H9 (cell line): Measurements from ENCODE around the gene MVB12A. TPM values are rescaled to one million over a fixed set of nuclear protein-coding genes. Genes with fewer than 3 reads are reported as not detected.

Experiments
- DNase-seq: peaks from one replicate; pipeline ENCODE4 v3.0.0-alpha.2; 2017
- H2AFZ ChIP-seq: one replicate; pipeline ENCODE4 v1.6.1; 2013; ENCODE audit warnings: mild to moderate bottlenecking, low read length, control low read depth, moderate library complexity
- H2AK5ac ChIP-seq: 2 replicates; pipeline ENCODE4 v1.6.1; 2013; ENCODE audit warnings: low read length, control low read depth, mixed read lengths; ENCODE audit not compliant: insufficient read length
- H2BK120ac ChIP-seq: one replicate; pipeline ENCODE4 v1.6.1; 2013; ENCODE audit warnings: low read depth, mild to moderate bottlenecking, low read length, control low read depth, inconsistent platforms; ENCODE audit not compliant: poor library complexity, severe bottlenecking
- H2BK12ac ChIP-seq: 2 replicates; pipeline ENCODE4 v1.6.1; 2013; ENCODE audit warnings: low read length, control low read depth, mixed read lengths, low read depth; ENCODE audit not compliant: insufficient read length
- H2BK15ac ChIP-seq: 2 replicates; pipeline ENCODE4 v1.6.1; 2013; ENCODE audit warnings: low read depth, low read length, control low read depth
- H2BK20ac ChIP-seq: one replicate; pipeline ENCODE4 v1.6.1; 2013; ENCODE audit warnings: low read depth, mild to moderate bottlenecking, low read length, control low read depth, inconsistent platforms; ENCODE audit not compliant: poor library complexity, severe bottlenecking
- H2BK5ac ChIP-seq: 2 replicates; pipeline ENCODE4 v1.6.1; 2013; ENCODE audit warnings: low read length, control low read depth, mixed read lengths; ENCODE audit not compliant: insufficient read length
- H3K14ac ChIP-seq: 2 replicates; pipeline ENCODE4 v1.6.1; 2013; ENCODE audit warnings: low read length, control low read depth; ENCODE audit not compliant: insufficient read depth
- H3K18ac ChIP-seq: 2 replicates; pipeline ENCODE4 v1.6.1; 2013; ENCODE audit warnings: low read depth, mild to moderate bottlenecking, mixed read lengths, low read length, control low read depth; ENCODE audit not compliant: insufficient read length
- H3K23ac ChIP-seq: 2 replicates; pipeline ENCODE4 v1.6.1; 2013; ENCODE audit warnings: low read length, control low read depth, mixed read lengths, low read depth; ENCODE audit not compliant: insufficient read length
- H3K23me2 ChIP-seq: 2 replicates; pipeline ENCODE4 v1.6.1; 2013; ENCODE audit warnings: low read depth, mild to moderate bottlenecking, mixed read lengths, low read length, control low read depth; ENCODE audit not compliant: insufficient read length, poor library complexity, severe bottlenecking
- H3K27ac ChIP-seq: 2 replicates; pipeline ENCODE4 v1.5.1; 2013; ENCODE audit warnings: low read length, control low read depth, mixed read lengths, low read depth; ENCODE audit not compliant: insufficient read length
- H3K27me3 ChIP-seq: 2 replicates; pipeline ENCODE4 v1.6.1; 2013; ENCODE audit warnings: low read length, control low read depth, inconsistent platforms; ENCODE audit not compliant: insufficient read depth
- H3K4ac ChIP-seq: 2 replicates; pipeline ENCODE4 v1.6.1; 2013; ENCODE audit warnings: low read depth, mild to moderate bottlenecking, control low read depth, inconsistent platforms, low read length, moderate library complexity
- H3K4me1 ChIP-seq: 2 replicates; pipeline ENCODE4 v1.6.1; 2013; ENCODE audit warnings: low read length, control low read depth, inconsistent platforms; ENCODE audit not compliant: insufficient read depth
- H3K4me2 ChIP-seq: 2 replicates; pipeline ENCODE4 v1.6.1; 2013; ENCODE audit warnings: low read length, control low read depth, mixed read lengths; ENCODE audit not compliant: insufficient read length, insufficient read depth
- H3K56ac ChIP-seq: 2 replicates; pipeline ENCODE4 v1.6.1; 2013; ENCODE audit warnings: low read depth, mild to moderate bottlenecking, mixed read lengths, low read length, control low read depth; ENCODE audit not compliant: insufficient read length
- H3K79me1 ChIP-seq: 2 replicates; pipeline ENCODE4 v1.6.1; 2013; ENCODE audit warnings: low read depth, mild to moderate bottlenecking, moderate library complexity, low read length, control low read depth, inconsistent platforms; ENCODE audit not compliant: insufficient read depth, poor library complexity, severe bottlenecking
- H3K79me2 ChIP-seq: 2 replicates; pipeline ENCODE4 v1.6.1; 2013; ENCODE audit warnings: low read length, control low read depth, inconsistent platforms; ENCODE audit not compliant: insufficient read depth
- H3K9ac ChIP-seq: 2 replicates; pipeline ENCODE4 v1.6.1; 2013; ENCODE audit warnings: low read length, control low read depth, mixed read lengths; ENCODE audit not compliant: insufficient read length; ENCODE audit errors: extremely low read depth
- H3K9me3 ChIP-seq: one replicate; pipeline ENCODE4 v1.6.1; 2013; ENCODE audit warnings: low read depth, low read length, inconsistent platforms; ENCODE audit not compliant: control insufficient read depth
- H3T11ph ChIP-seq: one replicate; pipeline ENCODE4 v1.6.1; 2013; ENCODE audit warnings: mild to moderate bottlenecking, low read length, control low read depth, inconsistent platforms
- H4K20me1 ChIP-seq: one replicate; pipeline ENCODE4 v1.6.1; 2013; ENCODE audit not compliant: control insufficient read depth, insufficient read length, insufficient read depth
- H4K5ac ChIP-seq: 2 replicates; pipeline ENCODE4 v1.6.1; 2013; ENCODE audit warnings: low read depth, mild to moderate bottlenecking, mixed read lengths, low read length, control low read depth; ENCODE audit not compliant: insufficient read length
- H4K8ac ChIP-seq: replicated peaks from 2 replicates; pipeline ENCODE4 v1.6.1; 2013; ENCODE audit warnings: low read length, control low read depth, mixed read lengths, low read depth; ENCODE audit not compliant: insufficient read length
- H4K91ac ChIP-seq: 2 replicates; pipeline ENCODE4 v1.6.1; 2013; ENCODE audit warnings: low read depth, mild to moderate bottlenecking, moderate library complexity, mixed read lengths, low read length, control low read depth; ENCODE audit not compliant: insufficient read length
- H3K27ac Mint-ChIP-seq, 3 experiments: 2 replicates in 2 of 3; 3 replicates in 1 of 3; pipeline ENCODE4 v1.8.0; 2020 to 2021; ENCODE audit warnings: mixed read lengths in 3 of 3, mild to moderate bottlenecking in 1 of 3, moderate library complexity in 1 of 3
- H3K27me3 Mint-ChIP-seq: 2 replicates; pipeline ENCODE4 v1.8.0; 2021; ENCODE audit warnings: low read depth, mild to moderate bottlenecking, moderate library complexity, mixed read lengths
- H3K36me3 Mint-ChIP-seq, 3 experiments: 2 replicates in 2 of 3; 3 replicates in 1 of 3; pipeline ENCODE4 v1.8.0; 2020 to 2021; ENCODE audit warnings: low read depth in 3 of 3, mixed read lengths in 3 of 3; ENCODE audit not compliant: insufficient read depth in 1 of 3
- H3K4me1 Mint-ChIP-seq, 2 experiments: 2 replicates each; pipeline ENCODE4 v1.8.0; 2020; ENCODE audit warnings: mixed read lengths in 2 of 2
- H3K4me3 Mint-ChIP-seq, 2 experiments: 2 replicates in 1 of 2; 3 replicates in 1 of 2; pipeline ENCODE4 v1.8.0; 2020 to 2021; ENCODE audit warnings: mild to moderate bottlenecking in 2 of 2, mixed read lengths in 2 of 2, moderate library complexity in 1 of 2
- H3K9me3 Mint-ChIP-seq, 2 experiments: 2 replicates in 1 of 2; 3 replicates in 1 of 2; pipeline ENCODE4 v1.8.0; 2020; ENCODE audit warnings: mild to moderate bottlenecking in 2 of 2, mixed read lengths in 2 of 2, moderate library complexity in 1 of 2
- CTCF ChIP-seq: fragments of 200-600 bp; sonication (generic); conservative IDR thresholded peaks from 3 replicates; pipeline ENCODE4 v1.8.0; 2021; ENCODE audit warnings: antibody characterized with exemption, mild to moderate bottlenecking
- WGBS: extraction: QIAGEN DNeasy Blood & Tissue Kit; methylation state at CpG from one replicate; pipeline ENCODE4 v1.1.7; 2013; ENCODE audit warnings: missing lambda C conversion rate, low lambda C conversion rate, mixed read lengths; ENCODE audit not compliant: insufficient read length; ENCODE audit errors: extremely low coverage; 5-methylcytosine and 5-hydroxymethylcytosine counted together
- total RNA-seq: library from RNA; stranded (reverse); gene quantifications from 2 replicates; pipeline ENCODE4 v1.2.1, GENCODE V29; 2021

MVB12A gene
- total RNA-seq, 1 experiment from 2014 or later, result 50.4 TPM

GRCh38 chr19:17398902-17399527, 20.8 kb upstream of the MVB12A start:
- H4K5ac ChIP-seq, result no peak overlapping the region
- no peaks in the 10 kb centered on the region for H4K20me1 ChIP-seq
- no peak overlapping the region for H3T11ph ChIP-seq
- H3K27me3 Mint-ChIP-seq, result no peaks in the 10 kb centered on the region
- H3K23ac ChIP-seq, result no peak overlapping the region
- H4K91ac ChIP-seq, result no peak overlapping the region
- H3K27me3 ChIP-seq, result no peaks in the 10 kb centered on the region
- H3K14ac ChIP-seq, result no peak overlapping the region
- H2BK15ac ChIP-seq, result no peak overlapping the region
- no peak overlapping the region; a peak in 1 of 7 replicates for H3K27ac Mint-ChIP-seq
- no peak overlapping the region for H2BK20ac ChIP-seq
- H3K79me1 ChIP-seq, result no peaks in the 10 kb centered on the region
- peaks cover 10 to 50% (median 21%) of the 10 kb centered on the region in 3 experiments; a peak in 6 of 7 replicates for H3K36me3 Mint-ChIP-seq
- no peaks in the 10 kb centered on the region for H3K79me2 ChIP-seq
- no CpG with 5 or more reads among the region's 8 CpGs for WGBS
- no peak overlapping the region for H2BK5ac ChIP-seq
- H3K4me3 Mint-ChIP-seq, result no peak overlapping the region
- no peak for DNase-seq
- H3K56ac ChIP-seq, result no peak overlapping the region
- H3K9ac ChIP-seq, result no peak overlapping the region
- no peaks in the 10 kb centered on the region for H3K9me3 ChIP-seq
- TF ChIP-seq CTCF, result no peak
- no peak overlapping the region for H3K18ac ChIP-seq
- H3K27ac ChIP-seq, result no peak overlapping the region
- H3K9me3 Mint-ChIP-seq, result no peaks in the 10 kb centered on the region
- no peaks in the 10 kb centered on the region; the same call in 1 of the 2 replicates for H3K4me1 ChIP-seq
- H2AFZ ChIP-seq, result no peak overlapping the region
- H2BK120ac ChIP-seq, result no peak overlapping the region
- H3K4me1 Mint-ChIP-seq, result peaks cover 9 to 12% of the 10 kb centered on the region in 2 experiments
- H3K4ac ChIP-seq, result no peak overlapping the region
- peaks cover 3% of the 10 kb centered on the region for H3K23me2 ChIP-seq
- H2AK5ac ChIP-seq, result no peak overlapping the region
- H2BK12ac ChIP-seq, result no peak overlapping the region
- no peak overlapping the region for H3K4me2 ChIP-seq
- H4K8ac ChIP-seq, result no peak overlapping the region
